IPS DF 19.7 (cell line): ENCODE measurements around the gene PNLIPRP1.

Experiments
- DNase-seq: peaks from one replicate; pipeline ENCODE4 v3.0.0-alpha.2; 2013; ENCODE audit warnings: low read depth, low spot score

PNLIPRP1 gene

DNA sequence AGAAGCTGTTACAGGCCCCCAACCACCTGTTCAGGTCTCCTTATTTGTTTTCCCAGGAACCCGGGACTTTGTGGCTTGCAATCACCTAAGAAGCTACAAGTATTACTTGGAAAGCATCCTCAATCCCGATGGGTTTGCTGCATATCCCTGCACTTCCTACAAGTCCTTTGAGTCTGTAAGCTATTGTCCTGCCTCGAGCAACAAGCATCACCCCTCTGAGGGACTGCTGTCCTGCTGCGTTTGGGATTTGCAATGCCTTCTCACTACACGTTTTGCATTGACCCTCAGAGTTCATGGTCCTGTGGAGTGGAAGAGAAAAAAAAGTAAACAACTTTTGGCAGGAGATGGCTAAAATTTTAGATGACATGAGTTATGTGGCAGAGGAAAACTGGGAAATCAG is 9.2 kb downstream of the PNLIPRP1 start:
- DNase-seq, result no peak

DNA sequence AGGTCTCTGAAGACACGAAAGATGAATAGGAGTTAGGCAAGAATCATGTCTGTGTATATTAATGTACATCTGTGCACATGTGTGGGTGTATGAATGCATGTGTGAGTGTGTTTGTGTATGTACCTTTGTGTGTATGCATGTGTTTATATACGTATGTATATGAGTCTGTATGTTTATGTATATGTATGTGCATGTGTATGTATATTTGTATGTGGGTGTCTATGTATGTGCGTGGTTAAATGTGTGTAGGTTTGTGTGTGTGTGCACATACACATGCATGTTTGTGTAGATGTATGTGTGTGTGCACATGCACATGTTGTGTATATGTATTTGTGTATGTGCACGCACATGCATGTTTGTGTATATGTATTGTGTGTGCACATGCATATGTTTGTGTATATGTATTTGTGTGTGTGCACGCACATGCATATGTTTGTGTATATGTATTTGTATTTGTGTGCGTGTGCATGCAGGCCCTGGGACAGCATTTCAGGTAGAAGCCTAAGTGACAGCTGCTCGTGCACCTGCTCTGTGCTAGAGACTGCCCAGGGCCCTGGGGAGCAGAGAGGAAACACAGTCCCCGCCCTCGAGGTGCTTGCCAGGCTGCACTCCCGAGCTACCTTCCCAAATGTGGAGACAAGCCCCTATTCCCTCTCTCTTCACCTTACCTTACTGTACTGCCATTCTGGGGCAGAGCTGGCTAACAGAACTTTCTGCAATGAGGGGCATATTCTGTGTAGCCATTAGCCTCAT is 12.1 kb downstream of the PNLIPRP1 start:
- DNase-seq, result no peak

DNA sequence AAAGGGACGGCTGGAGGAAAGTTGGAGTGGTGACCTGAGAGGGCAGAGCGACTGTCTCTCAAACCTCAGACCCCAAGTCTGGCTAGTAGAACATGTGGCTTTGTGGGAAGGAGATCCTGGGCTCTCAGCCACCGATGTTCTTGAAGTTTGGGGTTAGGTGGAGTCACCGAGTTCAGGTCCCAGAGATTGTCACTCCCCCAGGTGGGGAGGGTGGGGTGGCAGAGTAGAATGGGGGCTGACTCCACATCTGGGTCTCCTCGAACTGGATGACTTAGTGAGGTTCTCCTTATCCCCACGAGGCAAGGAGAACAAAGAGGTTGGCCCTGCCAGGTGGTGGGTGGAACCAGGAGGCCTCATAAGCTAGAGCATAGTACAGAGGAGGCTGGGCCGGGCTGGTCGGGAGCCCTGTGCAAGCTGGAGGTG is 15.3 kb downstream of the PNLIPRP1 start:
- DNase-seq, result no peak

DNA sequence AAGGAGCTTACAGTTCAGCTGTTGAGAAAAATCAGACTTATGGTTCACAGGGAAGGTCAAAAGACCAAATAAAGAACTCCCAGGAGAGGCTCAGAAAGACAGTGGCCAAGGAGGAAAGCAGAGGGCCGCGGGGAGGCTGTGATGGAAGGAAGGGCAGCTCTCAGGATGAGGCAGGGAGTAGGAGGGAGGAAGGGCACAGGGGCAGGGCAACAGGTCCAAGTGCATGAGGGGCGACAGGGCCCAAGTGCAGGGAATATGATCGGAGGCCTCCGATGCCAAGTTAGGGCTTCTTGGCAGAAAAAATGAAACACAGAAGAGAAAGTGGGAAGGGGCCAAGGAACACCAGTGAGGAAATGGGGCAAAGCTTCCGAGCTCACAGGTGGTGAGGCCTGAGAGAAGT is 16.6 kb downstream of the PNLIPRP1 start:
- no peak for DNase-seq

DNA sequence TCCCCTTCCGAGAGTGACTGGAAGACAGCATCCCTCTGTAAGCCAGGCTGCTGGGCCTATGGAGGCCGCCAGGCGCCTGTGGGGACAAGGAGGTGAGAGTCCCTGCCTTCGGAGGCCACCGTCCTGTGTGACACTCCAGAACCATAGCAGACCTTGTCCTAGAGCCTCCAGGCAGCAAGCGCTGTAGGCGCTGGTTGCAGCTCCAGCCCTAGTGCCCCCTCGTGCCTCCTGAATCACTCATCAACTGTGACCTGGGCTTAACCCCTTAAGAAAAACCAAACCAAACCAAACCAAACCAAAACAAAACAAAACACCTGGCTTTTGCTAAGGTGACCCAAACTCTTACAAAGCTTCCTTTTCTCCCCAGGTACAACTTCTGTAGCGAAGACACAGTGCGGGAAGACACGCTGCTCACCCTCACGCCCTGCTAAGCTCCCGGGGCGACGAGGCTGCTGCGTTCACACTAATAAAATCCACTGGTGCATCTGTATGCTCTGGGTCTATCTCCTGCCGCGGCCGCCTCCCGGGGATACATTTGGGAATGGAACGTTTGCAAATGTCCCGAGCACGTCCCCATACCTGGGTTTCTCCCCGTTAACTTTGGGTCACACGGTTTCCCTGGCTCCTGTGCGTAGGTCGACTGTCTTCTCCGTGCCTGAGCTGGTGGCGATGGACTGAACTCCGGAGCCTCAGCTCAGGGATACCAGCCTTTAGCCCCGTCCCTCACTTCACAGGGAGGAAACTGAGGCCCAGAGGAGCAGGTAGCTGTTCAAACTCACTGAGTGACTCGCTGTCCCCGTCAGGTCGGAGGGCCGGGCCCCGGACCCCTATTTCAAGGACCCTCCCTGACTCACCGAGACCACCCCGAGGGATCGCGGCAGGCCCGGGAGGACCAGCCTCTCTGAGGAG is 18.2 kb downstream of the PNLIPRP1 start:
- DNase-seq, result no peak

DNA sequence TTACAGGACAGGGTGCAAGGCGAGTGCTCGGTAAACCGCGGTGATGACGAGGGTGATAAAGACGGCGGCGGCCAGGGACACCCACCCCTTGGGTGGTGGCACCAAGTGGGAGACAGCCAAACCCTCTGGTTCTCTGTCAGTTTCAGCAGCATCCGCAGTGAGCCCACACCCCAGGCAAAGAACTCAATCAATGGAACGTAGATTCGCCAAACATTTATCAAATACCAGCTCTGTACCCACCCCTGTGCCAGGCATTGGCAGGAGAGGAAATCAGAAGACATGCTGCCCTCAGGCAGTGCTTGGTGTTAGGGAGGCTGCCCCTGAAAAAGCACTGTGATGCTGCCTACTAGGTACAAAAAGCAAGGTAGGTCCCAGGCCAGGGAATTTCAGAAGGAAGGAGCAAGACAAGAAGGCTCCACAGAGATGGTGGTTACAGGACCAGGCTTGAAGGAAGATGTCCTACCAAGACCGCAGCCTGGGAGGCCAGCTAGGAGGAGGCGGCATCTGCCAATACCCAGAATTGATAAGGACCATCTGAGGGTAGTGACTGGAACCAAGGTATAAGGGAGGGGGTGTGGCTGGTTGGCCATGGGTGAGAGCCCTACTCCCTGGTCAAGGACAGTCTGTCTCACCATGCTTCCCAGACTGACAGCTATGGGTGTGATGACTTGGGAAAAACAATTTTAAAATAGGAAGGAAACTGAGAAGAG is 19.8 kb downstream of the PNLIPRP1 start:
- DNase-seq, result no peak

DNA sequence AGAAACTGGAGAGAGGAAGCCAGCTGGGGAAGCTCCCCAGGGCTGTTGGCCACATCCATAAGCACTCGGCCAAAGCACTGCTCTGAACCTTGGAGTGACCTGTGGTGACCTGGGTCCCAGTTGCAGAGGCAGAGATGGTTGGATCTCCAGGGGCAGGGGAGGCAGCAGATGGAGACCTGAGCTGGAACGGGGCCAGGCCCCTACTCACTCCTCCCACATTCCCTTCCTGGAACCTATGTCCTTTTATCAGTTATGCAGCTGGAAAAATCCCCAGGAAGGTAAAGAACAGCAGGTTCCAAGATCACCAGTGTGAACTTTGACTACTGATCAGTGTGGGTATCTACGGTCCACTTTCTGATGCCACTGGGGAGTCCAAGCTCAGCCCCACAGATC is 20.4 kb downstream of the PNLIPRP1 start:
- DNase-seq, result no peak

DNA sequence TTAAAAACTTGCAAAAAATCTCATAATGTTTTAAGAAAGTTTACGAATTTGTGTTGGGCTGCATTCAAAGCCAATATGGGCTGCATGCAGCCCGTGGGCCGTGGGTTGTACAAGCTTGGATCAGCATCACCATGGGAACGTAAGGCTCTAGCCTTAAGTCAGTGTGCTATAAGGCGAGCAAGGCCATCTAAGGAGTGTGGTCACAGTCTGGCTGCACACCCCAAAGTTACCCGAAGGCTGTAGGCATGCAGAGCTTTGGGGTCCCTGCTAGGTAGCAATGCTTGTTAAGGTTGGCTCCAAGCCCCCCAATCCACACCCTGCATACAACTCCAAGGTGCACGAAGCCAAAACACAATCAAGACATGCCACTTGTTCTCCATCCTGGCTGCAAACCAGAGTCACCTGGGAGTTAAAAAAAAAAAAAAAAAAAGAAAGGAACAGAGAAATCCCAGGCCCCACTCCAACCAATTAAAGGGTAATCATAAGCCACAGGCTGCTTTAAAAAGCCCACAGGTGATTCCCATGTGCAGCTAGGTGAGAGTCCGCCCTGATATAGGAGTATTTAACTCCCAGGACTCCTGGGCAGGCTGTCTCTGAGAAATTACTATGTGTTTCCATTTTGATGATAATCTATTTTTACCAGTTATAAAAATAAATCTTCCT is 21.5 kb downstream of the PNLIPRP1 start:
- no peak for DNase-seq

DNA sequence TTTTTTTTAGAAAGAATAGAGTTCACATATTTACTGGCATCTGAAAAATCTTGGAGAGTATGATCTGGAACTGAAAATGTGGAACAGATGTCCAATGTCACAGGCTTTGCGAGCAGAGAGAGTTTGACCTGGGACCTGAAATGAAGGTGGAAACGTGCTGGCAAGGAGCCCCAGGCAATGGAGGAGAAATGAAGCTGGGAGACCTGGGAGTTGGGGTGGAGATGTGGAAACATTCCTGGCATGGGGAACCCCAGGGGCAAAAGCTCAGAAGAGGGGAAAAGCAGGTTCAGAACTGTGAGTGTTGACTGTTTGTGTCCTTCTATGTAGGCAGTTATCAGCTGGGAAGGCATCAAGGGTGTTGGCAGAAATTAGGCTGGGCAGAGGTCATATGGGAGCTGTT is 22.7 kb downstream of the PNLIPRP1 start:
- DNase-seq, result no peak

DNA sequence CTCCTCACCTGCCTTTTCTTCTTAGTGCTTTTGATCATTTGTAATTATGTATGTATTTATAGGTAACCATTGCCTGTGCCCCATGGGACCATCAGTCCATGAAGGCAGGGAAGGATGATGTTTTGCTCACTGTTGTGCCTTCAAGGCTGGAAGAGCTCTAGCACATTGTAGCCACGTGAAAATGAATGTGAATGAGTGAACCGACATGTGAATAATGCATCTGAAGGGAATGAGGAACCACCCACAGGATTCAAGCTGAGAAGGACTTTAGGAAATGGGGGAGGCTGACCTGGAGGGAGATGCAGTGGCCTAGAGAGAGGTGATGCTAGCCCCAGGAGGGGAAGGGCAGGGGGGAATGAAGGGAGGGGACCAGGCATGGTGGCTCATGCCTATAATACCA is 24.0 kb downstream of the PNLIPRP1 start:
- no peak for DNase-seq

DNA sequence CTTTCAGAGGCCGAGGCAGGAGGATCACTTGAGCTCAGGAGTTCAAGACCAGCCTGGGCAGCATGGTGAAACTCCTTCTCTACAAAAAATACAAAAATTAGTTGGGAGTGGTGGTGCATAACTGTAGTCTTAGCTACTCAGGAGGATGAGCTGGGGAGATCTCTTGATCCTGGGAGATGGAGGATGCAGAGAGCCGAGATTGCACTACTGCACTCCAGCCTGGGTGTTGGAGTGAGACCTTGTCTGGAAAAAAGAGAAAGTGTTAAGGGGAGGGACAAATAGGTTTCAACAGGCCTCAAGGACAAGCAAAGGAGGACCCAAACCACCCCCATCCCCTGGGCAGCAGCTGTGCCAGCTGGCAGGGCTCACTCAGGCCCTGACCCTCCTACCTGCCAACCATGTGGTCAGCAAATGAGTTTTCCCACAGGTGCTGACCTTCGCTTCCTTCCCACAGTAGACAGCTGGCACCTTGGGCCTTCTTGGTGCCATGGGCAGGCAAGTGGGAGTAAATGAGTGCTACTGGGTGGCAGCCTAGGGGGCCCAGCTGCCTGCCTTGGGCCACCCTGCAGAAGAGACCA is 24.5 kb downstream of the PNLIPRP1 start:
- DNase-seq, result no peak

DNA sequence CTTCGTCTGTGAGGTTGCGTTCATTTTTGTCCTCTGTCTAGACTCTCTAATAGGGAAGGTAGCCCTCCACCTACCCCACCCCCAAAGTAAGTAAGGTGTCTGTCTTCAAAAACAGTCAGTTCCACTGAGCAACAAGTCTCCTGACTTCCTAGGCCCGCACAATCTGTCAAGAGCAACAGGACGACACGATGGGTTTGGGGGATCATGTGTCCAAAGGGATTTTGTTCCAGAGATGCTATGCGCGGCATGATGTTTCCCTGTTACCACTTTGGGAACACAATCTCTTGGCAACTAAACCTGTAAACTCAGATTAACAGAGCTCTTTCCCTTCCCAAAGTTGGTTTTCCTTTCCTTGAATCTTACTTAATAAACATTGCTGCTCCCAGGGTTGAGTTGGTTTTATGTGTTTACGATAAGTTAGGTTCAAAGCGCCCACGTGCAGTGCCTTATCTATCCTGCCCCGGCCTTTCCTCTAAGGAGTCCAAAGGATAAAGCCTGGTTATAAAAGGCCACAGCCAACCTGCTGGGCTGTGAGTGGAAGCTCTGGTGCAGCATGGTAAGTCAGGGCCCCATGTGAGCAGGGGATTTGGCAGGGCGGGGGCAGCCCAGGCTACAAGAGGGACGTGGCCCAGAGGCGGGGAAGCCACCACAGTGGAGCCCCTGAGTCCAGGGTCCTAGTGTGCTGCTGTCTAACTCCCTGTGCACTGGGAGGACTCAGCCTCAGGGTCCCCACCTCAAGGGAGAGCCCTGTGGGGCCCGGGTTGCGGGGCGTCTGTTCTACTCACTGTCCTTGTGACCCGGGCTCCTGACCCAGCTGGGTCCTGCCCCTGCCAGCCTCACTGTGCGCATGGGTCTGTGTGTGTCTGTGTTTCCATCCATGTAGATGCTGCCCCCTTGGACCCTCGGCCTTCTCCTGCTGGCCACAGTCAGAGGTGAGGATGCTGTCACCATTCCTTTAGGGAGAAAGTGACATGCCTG is 30.0 kb downstream of the PNLIPRP1 start, which contains the start of gene PNLIPRP2:
TSS of gene PNLIPRP2 (plus strand) at position 531 of the 978 bp plus-strand sequence.
- no peak for DNase-seq

DNA sequence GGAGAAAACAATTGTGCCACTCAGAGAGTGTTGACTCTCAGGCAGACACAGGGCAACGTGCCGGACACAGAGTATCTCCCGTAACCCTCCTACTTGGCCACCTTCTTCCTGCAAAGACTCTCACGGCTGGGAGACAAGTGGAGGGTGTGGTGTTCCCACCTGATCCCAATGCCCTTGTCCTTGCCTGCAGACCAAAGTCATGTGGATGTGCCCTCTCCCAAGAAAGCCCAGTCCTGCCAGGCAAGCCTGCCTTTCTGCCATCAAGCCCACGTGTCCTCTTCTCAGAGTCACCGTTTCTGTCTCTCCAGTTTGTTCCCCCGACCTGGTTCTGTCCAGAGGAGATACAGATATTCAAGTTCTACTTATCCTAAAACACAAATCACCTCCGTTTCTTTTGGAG is 30.7 kb downstream of the PNLIPRP1 start:
- DNase-seq, result no peak

DNA sequence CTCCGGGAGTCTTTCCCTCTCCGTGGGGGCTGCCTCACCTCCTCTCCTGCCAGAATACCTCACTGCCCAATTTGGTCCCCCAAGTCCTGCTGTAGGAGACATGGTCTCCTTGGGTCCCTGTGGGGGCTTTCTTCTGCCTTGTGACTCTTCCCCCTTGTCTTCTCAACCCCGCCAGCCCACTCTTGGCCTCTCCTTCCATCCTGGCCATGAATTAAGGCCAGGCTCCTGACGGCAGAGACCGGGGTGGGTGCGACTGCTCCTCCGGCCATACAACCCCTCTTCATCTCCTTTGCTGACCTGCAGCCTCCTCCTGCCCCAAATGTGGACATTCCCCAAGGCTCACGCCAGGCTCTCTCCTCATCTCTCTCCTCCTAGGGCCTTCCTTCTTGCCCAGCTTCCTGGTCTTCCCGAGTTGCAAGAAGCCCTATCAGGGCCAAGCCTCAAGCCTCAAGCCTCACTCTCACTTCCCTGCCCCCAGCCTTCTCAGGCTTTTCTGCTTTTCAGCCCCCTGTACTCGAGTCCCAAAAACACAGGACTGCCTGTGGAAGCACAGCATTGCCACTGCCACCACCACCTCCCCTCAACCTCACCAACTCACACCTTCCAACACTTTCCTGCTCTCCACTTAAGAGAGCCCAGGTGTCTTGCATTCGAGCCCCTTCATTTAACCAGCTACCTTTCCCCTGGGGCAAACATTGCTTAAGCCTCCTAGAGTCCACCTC is 31.3 kb downstream of the PNLIPRP1 start:
- DNase-seq, result no peak

DNA sequence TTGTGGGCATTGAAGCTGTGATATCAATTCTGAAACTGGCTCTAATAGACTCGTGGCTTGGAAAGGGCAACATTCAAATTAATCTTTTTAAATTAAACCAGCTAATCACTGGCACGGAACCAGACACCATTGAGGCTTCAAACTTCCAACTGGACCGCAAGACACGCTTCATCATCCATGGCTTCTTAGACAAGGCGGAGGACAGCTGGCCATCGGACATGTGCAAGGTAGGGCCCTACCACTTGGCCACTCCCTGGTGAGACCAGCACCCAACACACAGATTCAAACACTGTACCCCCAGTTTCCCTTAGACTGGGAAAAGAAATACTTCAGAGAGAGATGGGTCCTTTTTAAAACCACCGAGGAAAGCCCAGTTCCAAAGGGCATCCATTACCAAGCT is 35.1 kb downstream of the PNLIPRP1 start:
- DNase-seq, result no peak

DNA sequence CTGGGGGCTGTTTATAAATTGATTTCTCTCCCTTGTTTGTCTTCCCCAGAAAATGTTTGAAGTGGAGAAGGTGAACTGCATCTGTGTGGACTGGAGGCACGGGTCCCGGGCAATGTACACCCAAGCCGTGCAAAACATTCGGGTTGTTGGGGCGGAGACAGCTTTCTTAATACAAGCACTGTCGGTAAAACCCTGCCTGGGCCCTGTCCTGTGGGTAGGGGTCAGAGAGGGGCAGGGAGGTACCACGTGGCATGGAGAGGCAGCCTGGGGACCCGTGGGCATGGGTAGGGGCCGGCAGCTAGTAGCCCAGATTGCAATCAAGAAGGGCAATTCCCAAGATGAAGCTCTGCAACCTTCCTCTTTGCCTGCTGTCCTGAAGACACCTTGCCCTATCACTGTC is 36.1 kb downstream of the PNLIPRP1 start:
- no peak for DNase-seq

DNA sequence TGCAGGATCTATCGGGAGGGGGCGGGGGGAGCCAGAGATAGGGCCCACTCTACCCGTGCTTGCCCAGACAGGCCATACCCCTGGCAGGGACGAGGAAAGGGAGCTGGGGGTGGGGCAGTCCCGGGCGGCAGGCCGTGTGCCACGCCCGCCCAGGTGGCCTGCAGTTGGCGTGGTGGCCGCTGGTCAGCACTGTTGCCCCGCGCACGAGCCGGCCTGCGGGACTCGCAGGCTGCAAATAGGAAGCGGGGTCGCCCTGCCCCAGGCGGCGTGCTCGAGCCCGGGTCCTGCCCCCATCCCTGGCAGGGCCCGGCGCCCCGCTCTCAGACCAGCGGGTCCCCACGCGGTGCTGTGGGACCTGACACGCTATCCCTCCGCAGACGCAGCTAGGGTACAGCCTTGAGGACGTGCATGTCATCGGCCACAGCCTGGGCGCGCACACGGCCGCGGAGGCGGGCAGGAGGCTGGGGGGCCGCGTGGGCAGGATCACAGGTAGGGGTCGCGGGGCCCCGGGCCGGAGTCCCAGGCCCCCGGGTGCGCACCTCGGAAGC is 36.7 kb downstream of the PNLIPRP1 start:
- DNase-seq, result no peak

DNA sequence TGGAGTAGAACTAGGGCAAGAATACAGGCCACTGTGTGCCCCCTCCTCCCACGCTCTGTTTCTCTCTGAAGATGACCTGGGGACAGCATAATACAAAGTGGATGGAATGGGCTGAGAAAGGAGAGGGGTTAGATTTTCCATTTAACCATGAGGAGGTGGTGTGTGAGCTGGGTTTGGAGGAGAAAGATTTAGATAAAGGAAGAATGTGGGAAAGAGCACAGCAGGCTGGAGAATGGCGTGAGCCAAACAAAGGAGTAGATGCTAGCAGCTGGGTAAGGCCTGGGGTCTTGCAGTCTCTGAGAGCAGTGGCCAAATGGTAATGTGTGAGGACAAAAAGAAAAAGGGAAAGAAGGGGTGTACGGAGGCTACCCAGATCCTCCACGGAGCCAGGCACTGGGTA is 38.6 kb downstream of the PNLIPRP1 start:
- no peak for DNase-seq

DNA sequence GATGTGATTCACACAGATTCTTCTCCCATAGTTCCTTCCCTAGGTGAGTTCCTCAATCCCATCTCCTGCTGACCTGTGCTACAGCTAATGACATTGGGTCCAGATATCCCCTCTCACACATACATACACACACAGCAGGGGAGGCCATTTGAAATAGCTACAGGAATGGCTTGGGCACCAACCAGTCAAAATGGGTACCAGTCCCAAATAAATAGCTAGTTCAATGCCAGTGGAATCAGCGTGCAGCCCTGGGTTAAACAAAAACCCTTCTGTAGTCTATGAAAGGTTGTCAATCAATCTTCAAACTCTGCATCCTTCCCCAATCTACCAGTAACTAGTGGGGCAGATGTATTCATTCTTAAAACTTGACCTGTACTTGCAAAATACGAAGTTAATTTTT is 39.3 kb downstream of the PNLIPRP1 start:
- no peak for DNase-seq
